ENCODE results near the gene CARD9.

CARD9 gene

GRCh38 chr9:136333045-136333444, 40.4 kb downstream of the CARD9 start:
- H3K4me3 ChIP-seq (ENCODE audit: low read depth, low read length), result no peak overlapping the region
- no peak for DNase-seq (ENCODE audit: low read depth)
- no peak for TF ChIP-seq CTCF (IDR thresholded peaks at IDR 0.05; ENCODE audit: low read depth, low read length, missing control alignments)
- in situ Hi-C loops (cut with HindIII; ENCODE audit: low sequenced_read_pairs), result no loop called here

GRCh38 chr9:136332482-136332983, 40.9 kb downstream of the CARD9 start:
- DNase-seq (ENCODE audit: low read depth), result no peak
- H3K4me3 ChIP-seq (ENCODE audit: low read depth, low read length), result no peak overlapping the region
- no peak for TF ChIP-seq CTCF (IDR thresholded peaks at IDR 0.05; ENCODE audit: low read depth, low read length, missing control alignments)
- in situ Hi-C loops (cut with HindIII; ENCODE audit: low sequenced_read_pairs), result no loop called here

GRCh38 chr9:136331556-136332481, 41.6 kb downstream of the CARD9 start:
- TF ChIP-seq CTCF (IDR thresholded peaks at IDR 0.05; ENCODE audit: low read depth, low read length, missing control alignments), result no peak
- in situ Hi-C loops (cut with HindIII; ENCODE audit: low sequenced_read_pairs), result no loop called here

GRCh38 chr9:136331030-136331429, 42.4 kb downstream of the CARD9 start:
- no peak overlapping the region for H3K4me3 ChIP-seq (ENCODE audit: low read depth, low read length)
- no peak for DNase-seq (ENCODE audit: low read depth)
- in situ Hi-C loops (cut with HindIII; ENCODE audit: low sequenced_read_pairs), result no loop called here
- TF ChIP-seq CTCF (IDR thresholded peaks at IDR 0.05; ENCODE audit: low read depth, low read length, missing control alignments), result no peak

More at GRCh38 chr9:136331556-136332481, 41.6 kb downstream of the CARD9 start:
- no peak for DNase-seq (ENCODE audit: low read depth)
- H3K4me3 ChIP-seq (ENCODE audit: low read depth, low read length), result no peak overlapping the region

GRCh38 chr9:136330406-136330990, 43.0 kb downstream of the CARD9 start:
- no peak overlapping the region for H3K4me3 ChIP-seq (ENCODE audit: low read depth, low read length)
- TF ChIP-seq CTCF (IDR thresholded peaks at IDR 0.05; ENCODE audit: low read depth, low read length, missing control alignments), result no peak
- in situ Hi-C loops (cut with HindIII; ENCODE audit: low sequenced_read_pairs), result no loop called here
- DNase-seq (ENCODE audit: low read depth), result no peak

- DNase-seq (ENCODE audit: low read depth), result no peak
- H3K4me3 ChIP-seq (ENCODE audit: low read depth, low read length), result peak overlapping the region; percentile 67
- TF ChIP-seq CTCF (IDR thresholded peaks at IDR 0.05; ENCODE audit: low read depth, low read length, missing control alignments), result no peak
- in situ Hi-C loops (cut with HindIII; ENCODE audit: low sequenced_read_pairs), result no loop called here
Measured at GRCh38 chr9:136329636-136330405, 43.6 kb downstream of the CARD9 start.
